GM10847 (cell line): ENCODE measurements around the gene SERGEF.

ENCODE experiments used
- POLR2A ChIP-seq: IDR thresholded peaks from 2 replicates; pipeline ENCODE4 v1.6.1; 2011; ENCODE audit not compliant: insufficient read length; ENCODE audit errors: extremely low read depth

Gene SERGEF

GRCh38 chr11:17933708-17934107 lies 79.1 kb downstream of the SERGEF start:
- no peak for TF ChIP-seq POLR2A

GRCh38 chr11:17932472-17932871 lies 80.4 kb downstream of the SERGEF start:
- no peak for TF ChIP-seq POLR2A

- TF ChIP-seq POLR2A = no peak
Observed at GRCh38 chr11:17931595-17931994, 81.3 kb downstream of the SERGEF start.

GRCh38 chr11:17930544-17931125 lies 82.2 kb downstream of the SERGEF start:
- no peak for TF ChIP-seq POLR2A

- TF ChIP-seq POLR2A = no peak
Observed at GRCh38 chr11:17929171-17929570, 83.7 kb downstream of the SERGEF start.

GRCh38 chr11:17927681-17928343 lies 85.0 kb downstream of the SERGEF start:
- no peak for TF ChIP-seq POLR2A

GRCh38 chr11:17927041-17927440 lies 85.8 kb downstream of the SERGEF start:
- no peak for TF ChIP-seq POLR2A

- TF ChIP-seq POLR2A = no peak
Observed at GRCh38 chr11:17924713-17925112, 88.1 kb downstream of the SERGEF start.

GRCh38 chr11:17923217-17923616 lies 89.6 kb downstream of the SERGEF start:
- no peak for TF ChIP-seq POLR2A

- TF ChIP-seq POLR2A = no peak
Observed at GRCh38 chr11:17922416-17922788, 90.4 kb downstream of the SERGEF start.

- TF ChIP-seq POLR2A = no peak
Observed at GRCh38 chr11:17921659-17922415, 91.0 kb downstream of the SERGEF start.

GRCh38 chr11:17918049-17918605 lies 94.7 kb downstream of the SERGEF start:
- TF ChIP-seq POLR2A = no peak

- no peak for TF ChIP-seq POLR2A
Observed at GRCh38 chr11:17917556-17917955, 95.3 kb downstream of the SERGEF start.

- no peak for TF ChIP-seq POLR2A
Observed at GRCh38 chr11:17915500-17916143, 97.2 kb downstream of the SERGEF start.

- TF ChIP-seq POLR2A = no peak
Observed at GRCh38 chr11:17914957-17915356, 97.9 kb downstream of the SERGEF start.
